ENCODE data around the gene DDN.
A peak's percentile ranks its signal among the peaks of the same experiment; 100 is the strongest.

The DDN gene

GRCh38 chr12:48969160-48969771 is 29.9 kb downstream of the DDN start:
- Histone ChIP-seq H3K27ac (replicated peaks) (no peak overlapping the region), H3K27me3 (ENCODE audit: insufficient read depth, poor library complexity, severe bottlenecking) (peaks cover 28% of the 10 kb centered on the region), H3K4me3 (replicated peaks; ENCODE audit: insufficient read depth, low read length) (no peak overlapping the region)
- TF ChIP-seq POLR2AphosphoS5 (IDR thresholded peaks at IDR 0.05; ENCODE audit: low read depth) (no peak), SPI1 (IDR thresholded peaks at IDR 0.05; ENCODE audit: borderline replicate concordance, low read depth) (no peak)
- no peak for DNase-seq (ENCODE audit: low read depth in 1 of 2, low spot score in 1 of 2)

GRCh38 chr12:48968467-48968866 is 30.7 kb downstream of the DDN start:
- TF ChIP-seq GABPA (IDR thresholded peaks at IDR 0.05; ENCODE audit: low read depth) (no peak), REST (IDR thresholded peaks at IDR 0.05; ENCODE audit: insufficient replicate concordance, low read depth) (no peak), SPI1 (IDR thresholded peaks at IDR 0.05; ENCODE audit: borderline replicate concordance, low read depth) (no peak), CTCF (IDR thresholded peaks at IDR 0.05; ENCODE audit: insufficient read depth, low read length) (no peak), POLR2AphosphoS5 (IDR thresholded peaks at IDR 0.05; ENCODE audit: low read depth) (no peak)
- Histone ChIP-seq H3K4me3 (replicated peaks; ENCODE audit: insufficient read depth, low read length) (no peak overlapping the region), H3K27ac (replicated peaks) (no peak overlapping the region), H3K27me3 (ENCODE audit: insufficient read depth, poor library complexity, severe bottlenecking) (peaks cover 28% of the 10 kb centered on the region)
- no peak for DNase-seq (ENCODE audit: low read depth in 1 of 2, low spot score in 1 of 2)

- TF ChIP-seq CTCF (IDR thresholded peaks at IDR 0.05; ENCODE audit: insufficient read depth, low read length) (no peak), REST (IDR thresholded peaks at IDR 0.05; ENCODE audit: insufficient replicate concordance, low read depth) (no peak), GABPA (IDR thresholded peaks at IDR 0.05; ENCODE audit: low read depth) (no peak)
- Histone ChIP-seq H3K4me3 (replicated peaks; ENCODE audit: insufficient read depth, low read length) (no peak overlapping the region), H3K27me3 (ENCODE audit: insufficient read depth, poor library complexity, severe bottlenecking) (peaks cover 25% of the 10 kb centered on the region), H3K27ac (replicated peaks) (no peak overlapping the region)
- DNase-seq (ENCODE audit: low read depth in 1 of 2, low spot score in 1 of 2), result no peak
Measured at GRCh38 chr12:48967991-48968390, 31.2 kb downstream of the DDN start.

- no peak overlapping the region for H3K4me3 ChIP-seq (replicated peaks; ENCODE audit: insufficient read depth, low read length)
- peaks cover 17% of the 10 kb centered on the region for H3K27me3 ChIP-seq (ENCODE audit: insufficient read depth, poor library complexity, severe bottlenecking)
- no peak for TF ChIP-seq CTCF (IDR thresholded peaks at IDR 0.05; ENCODE audit: insufficient read depth, low read length)
- no peak for TF ChIP-seq REST (IDR thresholded peaks at IDR 0.05; ENCODE audit: insufficient replicate concordance, low read depth)
- peak; percentile 72; the same call in 1 of the 2 replicates for TF ChIP-seq SPI1 (IDR thresholded peaks at IDR 0.05; ENCODE audit: borderline replicate concordance, low read depth)
- peak in 1 of 2 experiments; percentile 25 for DNase-seq (ENCODE audit: low read depth in 1 of 2, low spot score in 1 of 2)
- H3K27ac ChIP-seq (replicated peaks), result no peak overlapping the region
Measured at GRCh38 chr12:48966177-48966895, 32.8 kb downstream of the DDN start.
